HCT116 (cell line): ENCODE measurements around the gene IL1R1.

Experiments used
- CBX3 ChIP-seq: IDR thresholded peaks from 2 replicates; pipeline ENCODE4 v1.6.1; 2012; ENCODE audit warnings: low read depth
- CEBPB ChIP-seq: IDR thresholded peaks from 2 replicates; pipeline ENCODE4 v1.6.1; 2012; ENCODE audit warnings: low read depth
- CTCF ChIP-seq, 3 experiments: fragments of 200-600 bp in 1 of 3; sonication (generic) in 1 of 3; IDR thresholded peaks in 2 of 3; conservative IDR thresholded peaks in 1 of 3; 2 replicates each; pipeline ENCODE4 v1.5.1; 2012 to 2017; ENCODE audit warnings: low read depth in 2 of 3, low read length in 2 of 3, antibody characterized with exemption in 1 of 3, borderline replicate concordance in 1 of 3, control low read depth in 1 of 3, mild to moderate bottlenecking in 1 of 3, mixed read lengths in 1 of 3, mixed run types in 1 of 3, moderate library complexity in 1 of 3; ENCODE audit not compliant: insufficient read depth in 1 of 3
- EZH2phosphoT487 ChIP-seq: fragments of 200-600 bp; IDR thresholded peaks from 2 replicates; pipeline ENCODE4 v1.6.1; 2018; ENCODE audit warnings: antibody characterized with exemption, borderline replicate concordance
- JUND ChIP-seq: IDR thresholded peaks from 2 replicates; pipeline ENCODE4 v1.6.1; 2012
- MAX ChIP-seq: IDR thresholded peaks from 2 replicates; pipeline ENCODE4 v1.6.1; 2012
- POLR2A ChIP-seq: IDR thresholded peaks from 2 replicates; pipeline ENCODE4 v1.7.0; 2011; ENCODE audit warnings: borderline replicate concordance; ENCODE audit not compliant: insufficient read depth, insufficient read length; ENCODE audit errors: extremely low read depth
- REST ChIP-seq: IDR thresholded peaks from 2 replicates; pipeline ENCODE4 v1.6.1; 2012; ENCODE audit warnings: low read depth
- SIN3A ChIP-seq: IDR thresholded peaks from 2 replicates; pipeline ENCODE4 v1.6.1; 2012; ENCODE audit warnings: low read depth
- SRF ChIP-seq: IDR thresholded peaks from 2 replicates; pipeline ENCODE4 v1.6.1; 2012; ENCODE audit warnings: low read depth
- YY1 ChIP-seq: IDR thresholded peaks from 2 replicates; pipeline ENCODE4 v1.6.1; 2011; ENCODE audit warnings: low read length, low read depth, moderate library complexity, mild to moderate bottlenecking; ENCODE audit not compliant: insufficient replicate concordance; ENCODE audit errors: extremely low read depth

GRCh38 chr2:102112692-102113665, 29.6 kb upstream of the IL1R1 start:
- TF ChIP-seq CTCF (IDR thresholded peaks at IDR 0.05 in 2 of 3, conservative IDR thresholded peaks at IDR 0.05 in 1 of 3; ENCODE audit: borderline replicate concordance in 1 of 3, insufficient read depth in 1 of 3, low read depth in 2 of 3, low read length in 2 of 3) (no peak), CBX3 (no peak), SIN3A (no peak), POLR2A (no peak), YY1 (no peak), MAX (no peak), EZH2phosphoT487 (no peak), SRF (no peak), CEBPB (no peak), JUND (no peak), REST (no peak)
